Cardiac muscle cell (in vitro differentiated cells and primary cell): Measurements from ENCODE around the gene FLOT2. TPM values are rescaled to one million over a fixed set of nuclear protein-coding genes. Genes with fewer than 3 reads are reported as not detected.
"Not testable (repeated sequence)": the region's sequence is repeated elsewhere in the genome, so short reads cannot be mapped to it uniquely, and the experiment has no call there.

ENCODE experiments used
- DNase-seq, 2 donors: peaks; one replicate each; pipeline versions ENCODE4 v3.0.0 to v3.0.0-alpha.2; 2010 to 2017; ENCODE audit warnings: low read depth in 1 of 2, low spot score in 1 of 2
- H3K27ac ChIP-seq: fragments of 200-600 bp; sonication (generic); 2 replicates; pipeline ENCODE4 v1.5.1; 2016
- H3K27me3 ChIP-seq: fragments of 200-600 bp; sonication (generic); 2 replicates; pipeline ENCODE4 v1.6.0; 2016; ENCODE audit warnings: control low read depth
- H3K36me3 ChIP-seq: fragments of 200-600 bp; sonication (generic); 2 replicates; pipeline ENCODE4 v1.5.1; 2016; ENCODE audit warnings: control low read depth
- H3K4me1 ChIP-seq: fragments of 200-600 bp; sonication (generic); 2 replicates; pipeline ENCODE4 v1.8.1; 2017; ENCODE audit warnings: low read depth, mild to moderate bottlenecking, mixed run types
- H3K4me3 ChIP-seq: fragments of 200-600 bp; sonication (generic); 2 replicates; pipeline ENCODE4 v1.5.1; 2016; ENCODE audit warnings: mild to moderate bottlenecking
- H3K9me3 ChIP-seq: fragments of 200-600 bp; sonication (generic); 2 replicates; pipeline ENCODE4 v1.5.1; 2017; ENCODE audit warnings: low read depth, mild to moderate bottlenecking, control low read depth
- polyA plus RNA-seq: library from polyadenylated mRNA; unstranded; fragments of >200 nt; fragmentation: Nextera tagmentation; extraction: Ambion mirVana; gene quantifications from 2 replicates; pipeline ENCODE4 v1.2.1, GENCODE V29; 2016
- total RNA-seq: library from RNA; depleted of rRNA; stranded (reverse); fragments of >200 nt; gene quantifications from 2 replicates; pipeline ENCODE4 v1.2.3, GENCODE V29; 2016
- TF ChIP-seq, protein P1 (sequence below): IDR thresholded peaks from 2 replicates; pipeline ENCODE4 v1.5.1; 2012; ENCODE audit warnings: low read depth, mild to moderate bottlenecking, low read length

Gene FLOT2
- total and polyA plus RNA-seq, 2 experiments from 2014 or later: 102 to 145 TPM

DNA sequence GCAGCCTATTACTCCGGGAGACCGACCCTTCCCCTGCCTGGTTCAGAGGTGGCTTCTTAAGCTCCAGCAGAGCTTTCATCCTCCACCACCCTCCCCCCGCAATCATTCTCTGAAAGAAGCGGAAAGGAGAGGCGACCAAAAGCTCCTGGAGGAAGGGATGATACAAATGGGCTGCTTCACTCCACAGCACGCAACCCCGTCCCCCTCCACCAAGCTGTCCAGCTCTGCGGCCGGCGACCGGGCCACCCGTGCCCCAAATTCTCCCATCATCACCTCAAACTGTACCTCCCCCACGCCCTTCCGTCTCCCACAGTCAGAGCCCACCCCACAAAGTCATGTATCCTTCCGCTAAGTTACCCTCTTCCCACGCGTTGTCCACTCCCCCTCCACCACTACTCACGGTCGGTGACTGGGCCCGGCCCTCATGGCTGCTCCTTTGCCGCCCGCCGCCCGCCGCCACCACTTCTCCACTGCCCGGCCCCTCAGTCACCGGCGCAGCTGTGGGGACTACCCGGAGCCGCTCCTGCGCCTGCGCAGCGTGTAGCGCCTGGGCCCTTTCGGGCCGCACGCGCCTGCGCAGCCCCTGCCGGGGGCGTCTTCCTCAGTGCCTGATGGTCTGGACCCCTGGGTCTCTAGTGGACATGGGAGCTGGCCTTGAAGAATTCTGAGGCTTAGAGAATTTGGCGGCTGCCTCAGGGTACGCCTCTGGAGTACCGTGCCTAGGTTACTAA is 55.1 kb downstream of the FLOT2 start, which contains the start of gene FAM222B:
TSS of gene FAM222B (minus strand) at position 509 of the 731 bp plus-strand sequence. CDS start 76,123 bp downstream, outside the sequence.
- H3K4me3 ChIP-seq: peak within 1 kb of the TSS; percentile 61
- H3K36me3 ChIP-seq: no peaks in the 10 kb centered on the region
- H3K27me3 ChIP-seq: no peaks in the 10 kb centered on the region
- DNase-seq: peak; percentile 87 to 95
- peak within 1 kb of the TSS; percentile 49 for H3K27ac ChIP-seq
- no peaks in the 10 kb centered on the region for H3K9me3 ChIP-seq
- TF ChIP-seq, protein P1, sequence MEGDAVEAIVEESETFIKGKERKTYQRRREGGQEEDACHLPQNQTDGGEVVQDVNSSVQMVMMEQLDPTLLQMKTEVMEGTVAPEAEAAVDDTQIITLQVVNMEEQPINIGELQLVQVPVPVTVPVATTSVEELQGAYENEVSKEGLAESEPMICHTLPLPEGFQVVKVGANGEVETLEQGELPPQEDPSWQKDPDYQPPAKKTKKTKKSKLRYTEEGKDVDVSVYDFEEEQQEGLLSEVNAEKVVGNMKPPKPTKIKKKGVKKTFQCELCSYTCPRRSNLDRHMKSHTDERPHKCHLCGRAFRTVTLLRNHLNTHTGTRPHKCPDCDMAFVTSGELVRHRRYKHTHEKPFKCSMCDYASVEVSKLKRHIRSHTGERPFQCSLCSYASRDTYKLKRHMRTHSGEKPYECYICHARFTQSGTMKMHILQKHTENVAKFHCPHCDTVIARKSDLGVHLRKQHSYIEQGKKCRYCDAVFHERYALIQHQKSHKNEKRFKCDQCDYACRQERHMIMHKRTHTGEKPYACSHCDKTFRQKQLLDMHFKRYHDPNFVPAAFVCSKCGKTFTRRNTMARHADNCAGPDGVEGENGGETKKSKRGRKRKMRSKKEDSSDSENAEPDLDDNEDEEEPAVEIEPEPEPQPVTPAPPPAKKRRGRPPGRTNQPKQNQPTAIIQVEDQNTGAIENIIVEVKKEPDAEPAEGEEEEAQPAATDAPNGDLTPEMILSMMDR: no peak
- peaks cover 6% of the 10 kb centered on the region for H3K4me1 ChIP-seq

DNA sequence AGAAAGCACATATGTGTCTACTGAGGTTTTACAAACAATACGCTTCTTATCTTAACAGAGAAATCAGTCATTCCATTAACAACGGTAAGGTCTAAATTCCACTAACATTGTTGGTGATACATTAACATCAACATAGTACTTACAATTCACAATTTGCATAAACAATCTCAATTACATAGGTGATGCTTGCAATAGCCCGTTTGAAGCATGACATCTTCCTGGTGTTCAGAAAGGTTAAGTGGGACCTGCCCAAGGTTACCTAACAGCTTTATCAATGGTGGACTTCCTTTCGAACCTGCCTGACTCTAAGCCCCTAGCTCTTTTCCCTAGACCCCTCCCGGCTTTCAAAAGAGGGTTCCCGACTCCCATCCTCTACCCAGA is 55.6 kb downstream of the FLOT2 start:
- DNase-seq: no peak
- H3K4me1 ChIP-seq: peaks cover 6% of the 10 kb centered on the region
- TF ChIP-seq, protein P1: no peak
- H3K27ac ChIP-seq: peak overlapping the region; percentile 49
- no peaks in the 10 kb centered on the region for H3K27me3 ChIP-seq
- peak overlapping the region; percentile 61 for H3K4me3 ChIP-seq
- no peaks in the 10 kb centered on the region for H3K9me3 ChIP-seq
- H3K36me3 ChIP-seq: no peaks in the 10 kb centered on the region

DNA sequence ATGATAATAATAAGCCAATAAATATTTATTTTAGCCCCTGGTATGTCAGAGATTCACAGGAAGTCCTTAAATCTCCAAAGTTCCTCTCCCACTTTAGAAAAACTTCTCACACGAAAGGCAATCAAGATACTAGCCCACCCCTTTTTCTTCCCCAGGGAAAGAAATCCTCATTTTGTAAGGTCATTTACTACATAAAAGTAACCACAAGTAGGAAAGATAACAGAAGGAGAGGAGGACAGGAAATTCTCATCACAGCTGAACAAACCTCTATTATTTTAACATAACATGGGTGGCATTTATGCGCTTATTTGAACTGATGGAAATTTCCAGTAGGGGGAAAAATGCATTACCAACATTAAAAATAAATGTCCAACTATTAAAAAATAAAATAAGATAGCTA is 58.3 kb downstream of the FLOT2 start:
- no peak overlapping the region for H3K27ac ChIP-seq
- H3K27me3 ChIP-seq: no peaks in the 10 kb centered on the region
- no peaks in the 10 kb centered on the region for H3K36me3 ChIP-seq
- DNase-seq: peak in 1 of 2 donors; percentile 55
- peaks cover 6% of the 10 kb centered on the region for H3K4me1 ChIP-seq
- H3K4me3 ChIP-seq: no peak overlapping the region
- H3K9me3 ChIP-seq: no peaks in the 10 kb centered on the region
- TF ChIP-seq, protein P1: no peak

DNA sequence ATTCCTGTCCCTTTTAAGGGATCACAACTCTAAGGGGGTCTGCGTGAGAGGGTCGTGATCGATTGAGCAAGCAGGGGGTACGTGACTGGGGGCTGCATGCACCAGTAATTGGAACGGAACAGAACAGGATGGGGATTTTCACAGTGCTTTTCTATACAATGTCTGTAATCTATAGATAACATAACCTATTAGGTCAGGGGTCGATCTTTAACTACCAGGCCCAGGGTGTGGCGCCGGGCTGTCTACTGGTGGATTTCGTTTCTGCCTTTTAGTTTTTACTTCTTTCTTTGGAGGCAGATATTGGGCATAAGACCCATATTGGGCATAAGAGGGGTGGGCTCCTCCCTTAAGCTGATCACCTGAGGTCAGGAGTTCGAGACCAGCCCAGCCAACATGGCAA is 61.0 kb downstream of the FLOT2 start:
- H3K4me1 ChIP-seq, H3K36me3 ChIP-seq, H3K27ac ChIP-seq, H3K4me3 ChIP-seq, H3K9me3 ChIP-seq, H3K27me3 ChIP-seq, DNase-seq: not testable (repeated sequence)

DNA sequence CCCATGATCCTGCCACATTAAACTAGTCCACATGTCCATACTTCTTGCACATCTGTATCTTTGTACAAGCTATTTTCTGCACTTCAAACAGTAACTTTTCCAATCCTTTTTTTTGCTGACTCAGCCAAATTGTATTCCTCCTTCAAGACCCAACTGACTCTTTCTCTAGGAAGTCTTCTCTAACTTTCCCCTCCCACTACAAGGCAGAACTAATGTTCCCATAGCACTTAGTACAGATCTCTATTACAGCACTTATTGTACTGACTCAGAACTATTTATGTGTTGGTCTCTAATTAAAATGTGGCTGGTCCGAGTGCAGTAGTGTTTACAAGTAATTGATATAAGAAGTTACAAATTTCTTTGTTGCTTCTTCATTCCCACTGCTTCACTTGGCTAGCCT is 63.1 kb downstream of the FLOT2 start:
- H3K27ac ChIP-seq: no peak overlapping the region

More for the DNA sequence above, 63.1 kb downstream of the FLOT2 start:
- DNase-seq: no peak
- no peak overlapping the region for H3K4me3 ChIP-seq
- H3K9me3 ChIP-seq: no peaks in the 10 kb centered on the region
- no peaks in the 10 kb centered on the region for H3K4me1 ChIP-seq
- TF ChIP-seq, protein P1: no peak
- H3K36me3 ChIP-seq: no peaks in the 10 kb centered on the region
- no peaks in the 10 kb centered on the region for H3K27me3 ChIP-seq

Other genes starting within 250 kb of the FLOT2 start
- gene SDF2, start 235.8 kb downstream of the FLOT2 start, total RNA-seq: 26.1 and 33.9 TPM in 2 replicates
- gene SDF2, start 235.8 kb downstream of the FLOT2 start, polyA plus RNA-seq: 69.0 and 85.7 TPM in 2 replicates
- gene SUPT6H, start 235.5 kb downstream of the FLOT2 start, total RNA-seq: 33.5 and 67.8 TPM in 2 replicates
- gene SUPT6H, start 235.5 kb downstream of the FLOT2 start, polyA plus RNA-seq: 29.7 and 33.7 TPM in 2 replicates
- gene PROCA1, start 185.8 kb downstream of the FLOT2 start, total RNA-seq: 19.4 and 44.8 TPM in 2 replicates
- 7.8 and 11.1 TPM in 2 replicates for gene PROCA1, start 185.8 kb downstream of the FLOT2 start, polyA plus RNA-seq
- gene RAB34, start 179.9 kb downstream of the FLOT2 start, total RNA-seq: 256 and 276 TPM in 2 replicates
- gene RAB34, start 179.9 kb downstream of the FLOT2 start, polyA plus RNA-seq: 177 and 186 TPM in 2 replicates
- 332 and 489 TPM in 2 replicates for gene RPL23A, start 177.7 kb downstream of the FLOT2 start, total RNA-seq
- 944 and 1,028 TPM in 2 replicates for gene RPL23A, start 177.7 kb downstream of the FLOT2 start, polyA plus RNA-seq
- 3.0 and 7.8 TPM in 2 replicates for gene TLCD1, start 171.5 kb downstream of the FLOT2 start, total RNA-seq
- gene TLCD1, start 171.5 kb downstream of the FLOT2 start, polyA plus RNA-seq: 7.2 and 15.4 TPM in 2 replicates
- gene NEK8, start 168.9 kb downstream of the FLOT2 start, total RNA-seq: 5.0 and 7.7 TPM in 2 replicates
- gene NEK8, start 168.9 kb downstream of the FLOT2 start, polyA plus RNA-seq: 9.0 and 13.6 TPM in 2 replicates
- 53.8 and 57.8 TPM in 2 replicates for gene TRAF4, start 153.7 kb downstream of the FLOT2 start, total RNA-seq
- gene TRAF4, start 153.7 kb downstream of the FLOT2 start, polyA plus RNA-seq: 27.2 and 34.1 TPM in 2 replicates
- gene FAM222B, start 54.9 kb downstream of the FLOT2 start, total RNA-seq: 19.4 and 25.5 TPM in 2 replicates
- gene FAM222B, start 54.9 kb downstream of the FLOT2 start, polyA plus RNA-seq: 30.3 and 34.1 TPM in 2 replicates
- 32.3 and 44.3 TPM in 2 replicates for gene ERAL1, start 42.7 kb downstream of the FLOT2 start, total RNA-seq
- 75.2 and 77.1 TPM in 2 replicates for gene ERAL1, start 42.7 kb downstream of the FLOT2 start, polyA plus RNA-seq
- gene DHRS13, start 5.3 kb upstream of the FLOT2 start, total RNA-seq: 40.9 and 44.6 TPM in 2 replicates
- gene DHRS13, start 5.3 kb upstream of the FLOT2 start, polyA plus RNA-seq: 28.1 and 35.4 TPM in 2 replicates
- 45.6 and 46.1 TPM in 2 replicates for gene PHF12, start 53.8 kb upstream of the FLOT2 start, total RNA-seq
- 11.6 and 17.9 TPM in 2 replicates for gene PHF12, start 53.8 kb upstream of the FLOT2 start, polyA plus RNA-seq
- 0.07 and 0.21 TPM in 2 replicates for gene SEZ6, start 108.3 kb upstream of the FLOT2 start, total RNA-seq
- 0.91 and 0.95 TPM in 2 replicates for gene SEZ6, start 108.3 kb upstream of the FLOT2 start, polyA plus RNA-seq
- 6.5 TPM in 2 replicates for gene PIPOX, start 145.4 kb upstream of the FLOT2 start, total RNA-seq
- gene PIPOX, start 145.4 kb upstream of the FLOT2 start, polyA plus RNA-seq: 3.6 and 5.3 TPM in 2 replicates